RCC 7860 (cell line): ENCODE results near the gene MYMX.

ENCODE experiments used
- DNase-seq: peaks from one replicate; pipeline ENCODE4 v3.0.0-alpha.2; 2015; ENCODE audit warnings: low spot score
- FAIRE-seq: peaks from 2 replicates; lab custom pipeline; 2012; peaks lifted over from hg19 to GRCh38; lab: Jason Lieb, UNC

The MYMX gene

GRCh38 chr6:44249082-44249748 is 32.5 kb downstream of the MYMX start:
- no peak for DNase-seq

GRCh38 chr6:44250067-44250717 is 33.5 kb downstream of the MYMX start:
- FAIRE-seq (no peak), DNase-seq (no peak)

More at GRCh38 chr6:44249082-44249748, 32.5 kb downstream of the MYMX start:
- no peak for FAIRE-seq

- FAIRE-seq (no peak), DNase-seq (no peak)
Measured at GRCh38 chr6:44250718-44251123, 34.0 kb downstream of the MYMX start.

- FAIRE-seq (no peak), DNase-seq (no peak)
Measured at GRCh38 chr6:44251576-44252524, 35.1 kb downstream of the MYMX start.

- DNase-seq: peak; percentile 37
- FAIRE-seq: no peak
Measured at GRCh38 chr6:44253307-44254101, 36.8 kb downstream of the MYMX start.

GRCh38 chr6:44254191-44255104 is 37.7 kb downstream of the MYMX start:
- FAIRE-seq (no peak), DNase-seq (no peak)

GRCh38 chr6:44255105-44255808 is 38.5 kb downstream of the MYMX start:
- DNase-seq (peak; percentile 23), FAIRE-seq (no peak)

GRCh38 chr6:44255871-44256774 is 39.4 kb downstream of the MYMX start:
- DNase-seq: no peak
- no peak for FAIRE-seq

- FAIRE-seq: no peak
- DNase-seq: no peak
Measured at GRCh38 chr6:44256775-44257024, 40.0 kb downstream of the MYMX start.

GRCh38 chr6:44257025-44257752 is 40.5 kb downstream of the MYMX start, which contains the start of gene SLC35B2:
TSS of gene SLC35B2 (minus strand) at chr6:44257528. CDS start at chr6:44257410, 118 bp downstream.
- FAIRE-seq (no peak), DNase-seq (peak; percentile 61)

GRCh38 chr6:44257753-44258324 is 41.1 kb downstream of the MYMX start:
- DNase-seq: no peak
- FAIRE-seq: no peak

- no peak for DNase-seq
- no peak for FAIRE-seq
Measured at GRCh38 chr6:44258325-44258863, 41.7 kb downstream of the MYMX start.

- FAIRE-seq: no peak
- no peak for DNase-seq
Measured at GRCh38 chr6:44258921-44259320, 42.2 kb downstream of the MYMX start.

GRCh38 chr6:44260011-44260410 is 43.3 kb downstream of the MYMX start:
- FAIRE-seq: no peak
- DNase-seq: no peak

- no peak for DNase-seq
- no peak for FAIRE-seq
Measured at GRCh38 chr6:44260451-44261297, 43.9 kb downstream of the MYMX start.

GRCh38 chr6:44261581-44261980 is 44.9 kb downstream of the MYMX start:
- no peak for FAIRE-seq

More at GRCh38 chr6:44261581-44261980, 44.9 kb downstream of the MYMX start:
- DNase-seq: no peak
